H1 (cell line): ENCODE measurements around the gene ZCCHC17.

Source experiments
- BACH1 ChIP-seq: IDR thresholded peaks from 2 replicates; pipeline ENCODE4 v1.6.1; 2012; ENCODE audit warnings: low read length, improper control_type of control experiment
- CEBPB ChIP-seq: IDR thresholded peaks from 2 replicates; pipeline ENCODE4 v1.6.1; 2012; ENCODE audit warnings: low read depth, low read length
- GABPA ChIP-seq: IDR thresholded peaks from 2 replicates; pipeline ENCODE4 v1.6.1; 2011; ENCODE audit warnings: mild to moderate bottlenecking, low read length, moderate library complexity, borderline replicate concordance; ENCODE audit not compliant: insufficient read depth
- NRF1 ChIP-seq: IDR thresholded peaks from 2 replicates; pipeline ENCODE4 v1.6.1; 2011; ENCODE audit warnings: mild to moderate bottlenecking, low read depth, low read length, improper control_type of control experiment
- POLR2A ChIP-seq, 2 experiments: IDR thresholded peaks; 1 replicate in 1 of 2; 2 replicates in 1 of 2; pipeline ENCODE4 v1.6.1; 2011; ENCODE audit warnings: low read depth in 2 of 2, low read length in 2 of 2, mild to moderate bottlenecking in 2 of 2; ENCODE audit errors: control extremely low read depth in 1 of 2
- RFX5 ChIP-seq: IDR thresholded peaks from 2 replicates; pipeline ENCODE4 v1.6.1; 2011; ENCODE audit warnings: low read depth, low read length, improper control_type of control experiment, borderline replicate concordance
- RXRA ChIP-seq: IDR thresholded peaks from 2 replicates; pipeline ENCODE4 v1.6.1; 2011; ENCODE audit warnings: low read depth, mild to moderate bottlenecking, low read length, moderate library complexity; ENCODE audit not compliant: insufficient read depth
- SP2 ChIP-seq: IDR thresholded peaks from 2 replicates; pipeline ENCODE4 v1.6.1; 2012; ENCODE audit warnings: mild to moderate bottlenecking, low read length, inconsistent platforms
- YY1 ChIP-seq: IDR thresholded peaks from 2 replicates; pipeline ENCODE4 v1.6.1; 2011; ENCODE audit warnings: low read depth, mild to moderate bottlenecking, low read length
- TF ChIP-seq, protein P1 (sequence below), 3 experiments: IDR thresholded peaks; 1 replicate in 2 of 3; 2 replicates in 1 of 3; pipeline versions ENCODE4 v1.5.1 to v1.6.1; 2011; ENCODE audit warnings: low read length in 3 of 3, mild to moderate bottlenecking in 3 of 3, inconsistent platforms in 2 of 3, low read depth in 1 of 3, moderate library complexity in 1 of 3; ENCODE audit not compliant: insufficient read depth in 1 of 3; ENCODE audit errors: control extremely low read depth in 1 of 3
- TF ChIP-seq, protein P2 (sequence below): IDR thresholded peaks from 2 replicates; pipeline ENCODE4 v1.6.1; 2011; ENCODE audit warnings: low read length, improper control_type of control experiment

DNA sequence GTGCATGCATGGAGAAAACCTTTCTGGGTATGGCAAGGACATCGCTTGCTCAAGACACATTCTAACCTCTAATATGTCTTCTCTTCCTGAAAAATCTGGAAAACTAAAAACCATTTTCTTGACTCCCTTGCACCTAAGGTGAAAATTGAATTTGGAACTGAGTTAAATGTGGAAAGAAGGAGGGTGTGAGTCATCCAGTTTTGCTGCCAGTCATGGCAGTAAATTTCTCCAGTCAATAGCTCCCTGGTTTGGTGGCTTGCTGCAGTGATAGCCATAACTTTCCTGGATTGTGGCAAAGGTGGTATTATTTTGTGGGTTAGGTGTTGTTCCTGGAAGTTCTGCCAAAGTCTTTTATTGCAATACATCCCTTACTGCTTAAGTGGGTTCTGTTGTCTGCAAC, 2.5 kb downstream of the ZCCHC17 start:
- TF ChIP-seq, protein P1, sequence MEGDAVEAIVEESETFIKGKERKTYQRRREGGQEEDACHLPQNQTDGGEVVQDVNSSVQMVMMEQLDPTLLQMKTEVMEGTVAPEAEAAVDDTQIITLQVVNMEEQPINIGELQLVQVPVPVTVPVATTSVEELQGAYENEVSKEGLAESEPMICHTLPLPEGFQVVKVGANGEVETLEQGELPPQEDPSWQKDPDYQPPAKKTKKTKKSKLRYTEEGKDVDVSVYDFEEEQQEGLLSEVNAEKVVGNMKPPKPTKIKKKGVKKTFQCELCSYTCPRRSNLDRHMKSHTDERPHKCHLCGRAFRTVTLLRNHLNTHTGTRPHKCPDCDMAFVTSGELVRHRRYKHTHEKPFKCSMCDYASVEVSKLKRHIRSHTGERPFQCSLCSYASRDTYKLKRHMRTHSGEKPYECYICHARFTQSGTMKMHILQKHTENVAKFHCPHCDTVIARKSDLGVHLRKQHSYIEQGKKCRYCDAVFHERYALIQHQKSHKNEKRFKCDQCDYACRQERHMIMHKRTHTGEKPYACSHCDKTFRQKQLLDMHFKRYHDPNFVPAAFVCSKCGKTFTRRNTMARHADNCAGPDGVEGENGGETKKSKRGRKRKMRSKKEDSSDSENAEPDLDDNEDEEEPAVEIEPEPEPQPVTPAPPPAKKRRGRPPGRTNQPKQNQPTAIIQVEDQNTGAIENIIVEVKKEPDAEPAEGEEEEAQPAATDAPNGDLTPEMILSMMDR (IDR thresholded peaks at IDR 0.05; ENCODE audit: control extremely low read depth in 1 of 3, insufficient read depth in 1 of 3, low read depth in 1 of 3, low read length in 3 of 3): no peak
- TF ChIP-seq NRF1 (no peak), RFX5 (no peak), YY1 (no peak), BACH1 (no peak), RXRA (no peak), CEBPB (no peak), GABPA (no peak), POLR2A (IDR thresholded peaks at IDR 0.05; ENCODE audit: control extremely low read depth in 1 of 2, low read depth in 2 of 2, low read length in 2 of 2) (no peak), SP2 (no peak)
- TF ChIP-seq, protein P2, sequence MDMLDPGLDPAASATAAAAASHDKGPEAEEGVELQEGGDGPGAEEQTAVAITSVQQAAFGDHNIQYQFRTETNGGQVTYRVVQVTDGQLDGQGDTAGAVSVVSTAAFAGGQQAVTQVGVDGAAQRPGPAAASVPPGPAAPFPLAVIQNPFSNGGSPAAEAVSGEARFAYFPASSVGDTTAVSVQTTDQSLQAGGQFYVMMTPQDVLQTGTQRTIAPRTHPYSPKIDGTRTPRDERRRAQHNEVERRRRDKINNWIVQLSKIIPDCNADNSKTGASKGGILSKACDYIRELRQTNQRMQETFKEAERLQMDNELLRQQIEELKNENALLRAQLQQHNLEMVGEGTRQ: no peak
